HCT116 (cell line): ENCODE data around the gene EIF4G2. TPM values are rescaled to one million over a fixed set of nuclear protein-coding genes. Genes with fewer than 3 reads are reported as not detected.

ENCODE experiments used
- ATAC-seq: fragments of 200-7000 bp; cut with Tn5 transposase; 2 replicates; pipeline ENCODE4 v1.9.1; 2020; ENCODE audit warnings: mild to moderate bottlenecking, moderate library complexity
- BruUV-seq: library from RNA; stranded (reverse); fragments of 400-500 nt; replicated peaks from 2 replicates; lab custom pipeline; 2021; lab: Mats Ljungman, UMichigan
- CTCF ChIA-PET: fragments of 300-600 bp; sonication (Branson Sonifier 250); formaldehyde crosslinking; loops from one replicate; lab custom pipeline; 2021; ENCODE audit warnings: antibody characterized with exemption; lab: Charles Lee
- POLR2A ChIA-PET: fragments of 300-600, 350-600 bp; sonication (Branson Sonifier 250); formaldehyde crosslinking; loops from one replicate; lab custom pipeline; 2021; ENCODE audit warnings: antibody characterized with exemption; lab: Charles Lee
- RAD21 ChIA-PET, 2 experiments: fragments of 300-600 bp; sonication (Branson Sonifier 250); formaldehyde crosslinking; loops; one replicate each; lab custom pipeline; 2023; ENCODE audit warnings: low total read pairs in 2 of 2; ENCODE audit not compliant: uncharacterized antibody in 2 of 2, unreplicated experiment in 2 of 2, low non-redundant PET in 1 of 2; lab: Charles Lee
- DNase-seq: peaks from one replicate; pipeline ENCODE4 v3.0.0-alpha.2; 2010; ENCODE audit warnings: low read depth, low spot score
- H2AFZ ChIP-seq: fragments of 200-600 bp; shearing (Covaris generic), sonication (generic); 2 replicates; pipeline ENCODE4 v1.6.1; 2017; ENCODE audit warnings: low read depth, mixed run types, mixed read lengths, antibody characterized with exemption, low read length; ENCODE audit not compliant: poor library complexity, severe bottlenecking
- H3K27ac ChIP-seq: 2 replicates; pipeline ENCODE4 v1.5.1; 2012; ENCODE audit warnings: low read depth, low read length
- H3K27me3 ChIP-seq: fragments of 200-600 bp; sonication (generic); 2 replicates; pipeline ENCODE4 v1.6.1; 2016; ENCODE audit warnings: mixed run types, low read length, mixed read lengths; ENCODE audit not compliant: insufficient read depth
- H3K36me3 ChIP-seq, 2 experiments: fragments of 200-500 bp in 1 of 2; fragments of 200-600 bp in 1 of 2; sonication (Bioruptor generic) in 1 of 2; sonication (generic) in 1 of 2; 2 replicates each; pipeline versions ENCODE4 v1.5.1 to v1.6.1; 2014 to 2016; ENCODE audit warnings: low read length in 2 of 2, inconsistent platforms in 1 of 2, mixed read lengths in 1 of 2, mixed run types in 1 of 2; ENCODE audit not compliant: insufficient read depth in 2 of 2, control insufficient read depth in 1 of 2
- H3K4me1 ChIP-seq, 2 experiments: fragments of 200-600 bp in 1 of 2; sonication (generic) in 1 of 2; 2 replicates each; pipeline versions ENCODE4 v1.5.1 to v1.6.1; 2012 to 2017; ENCODE audit warnings: low read length in 2 of 2, inconsistent platforms in 1 of 2, mild to moderate bottlenecking in 1 of 2, mixed read lengths in 1 of 2, mixed run types in 1 of 2, moderate library complexity in 1 of 2; ENCODE audit not compliant: insufficient read depth in 2 of 2, control insufficient read depth in 1 of 2
- H3K4me2 ChIP-seq: fragments of 200-600 bp; sonication (generic); 2 replicates; pipeline ENCODE4 v1.6.1; 2017; ENCODE audit warnings: mixed run types, low read length, mixed read lengths
- H3K4me3 ChIP-seq, 2 experiments: fragments of 200-600 bp in 1 of 2; sonication (generic) in 1 of 2; replicated peaks in 1 of 2; 2 replicates each; pipeline ENCODE4 v1.5.1; 2011 to 2016; ENCODE audit warnings: low read length in 2 of 2, control low read depth in 1 of 2, low read depth in 1 of 2, mild to moderate bottlenecking in 1 of 2, mixed read lengths in 1 of 2, mixed run types in 1 of 2
- H3K79me2 ChIP-seq: fragments of 200-600 bp; sonication (generic); 2 replicates; pipeline ENCODE4 v1.6.1; 2017; ENCODE audit warnings: mild to moderate bottlenecking, mixed run types, low read length, moderate library complexity, mixed read lengths; ENCODE audit not compliant: insufficient read depth
- H3K9ac ChIP-seq: fragments of 200-600 bp; sonication (generic); 2 replicates; pipeline ENCODE4 v1.6.1; 2016; ENCODE audit warnings: low read length, mixed read lengths
- H3K9me2 ChIP-seq: fragments of 200-600 bp; sonication (generic), shearing (Covaris generic); 2 replicates; pipeline ENCODE4 v1.6.1; 2017; ENCODE audit warnings: mixed run types, mild to moderate bottlenecking, moderate library complexity; ENCODE audit not compliant: insufficient read depth
- H3K9me3 ChIP-seq, 2 experiments: fragments of 200-500 bp in 1 of 2; fragments of 200-600 bp in 1 of 2; sonication (Bioruptor generic) in 1 of 2; sonication (generic) in 1 of 2; 2 replicates each; pipeline ENCODE4 v1.6.1; 2014 to 2017; ENCODE audit warnings: low read length in 2 of 2, mixed read lengths in 2 of 2, inconsistent platforms in 1 of 2, low read depth in 1 of 2, mild to moderate bottlenecking in 1 of 2, mixed run types in 1 of 2, moderate library complexity in 1 of 2; ENCODE audit not compliant: control insufficient read depth in 1 of 2, insufficient read depth in 1 of 2
- H4K20me1 ChIP-seq: fragments of 200-600 bp; sonication (generic), shearing (Covaris generic); 2 replicates; pipeline ENCODE4 v1.6.1; 2017; ENCODE audit warnings: mixed run types, mild to moderate bottlenecking, moderate library complexity; ENCODE audit not compliant: insufficient read depth
- POLR2AphosphoS5 ChIP-seq: IDR thresholded peaks from 2 replicates; pipeline ENCODE4 v1.6.1; 2011; ENCODE audit warnings: mild to moderate bottlenecking, low read depth, low read length, moderate library complexity
- SP1 ChIP-seq: IDR thresholded peaks from 2 replicates; pipeline ENCODE4 v1.6.1; 2012; ENCODE audit warnings: low read depth
- TCF7L2 ChIP-seq: IDR thresholded peaks from 2 replicates; pipeline ENCODE4 v1.7.0; 2011; ENCODE audit warnings: borderline replicate concordance, inconsistent platforms; ENCODE audit not compliant: insufficient read depth, insufficient read length; ENCODE audit errors: extremely low read depth
- intact Hi-C: fragments of 100-400 bp; cut with micrococcal nuclease; formaldehyde crosslinking; loops from 2 replicates; pipeline ENCODE4 v1.10.0; 2022
- total RNA-seq: library from RNA; stranded (reverse); gene quantifications from one replicate; pipeline ENCODE4 v1.2.1, GENCODE V29; 2021; ENCODE audit not compliant: unreplicated experiment

Gene EIF4G2
- total RNA-seq, 1 experiment from 2014 or later, result 888 TPM

DNA sequence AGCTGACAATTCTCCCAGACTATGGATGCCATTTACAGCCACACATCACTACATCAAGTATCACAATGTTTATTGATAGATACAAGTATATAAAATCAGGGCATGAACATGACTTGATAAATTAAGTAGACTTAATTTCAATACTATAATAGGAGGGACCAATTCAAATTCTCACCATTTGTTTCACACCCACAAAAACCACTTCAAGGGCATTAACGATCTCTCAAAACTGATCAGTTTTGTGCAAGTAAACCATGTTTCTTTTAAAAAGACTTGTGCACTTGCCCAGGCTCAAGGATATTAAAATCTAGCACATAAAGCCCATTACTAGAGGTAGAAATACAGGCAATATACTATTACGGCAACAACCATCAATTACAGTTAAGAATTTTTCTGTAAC is 11.7 kb downstream of the EIF4G2 start:
- no TSS peak for BruUV-seq
- RAD21 ChIA-PET, result no interaction called here
- H3K36me3 ChIP-seq, result peaks cover 51 to 56% of the 10 kb centered on the region in 2 experiments

GRCh38 chr11:10796191-10796590 is 12.5 kb downstream of the EIF4G2 start:
- Histone ChIP-seq H3K79me2 (peaks cover 21% of the 10 kb centered on the region; the same call in 1 of the 2 replicates), H3K9me3 (no peaks in the 10 kb centered on the region), H3K4me3 (no peak overlapping the region), H4K20me1 (peaks cover 26% of the 10 kb centered on the region; the same call in 1 of the 2 replicates), H3K27ac (no peak overlapping the region), H3K36me3 (peaks cover 43 to 48% of the 10 kb centered on the region in 2 experiments), H3K4me2 (no peak overlapping the region), H3K4me1 (peaks cover 0 to 8% of the 10 kb centered on the region in 2 experiments; a peak in 3 of 4 replicates), H3K27me3 (no peaks in the 10 kb centered on the region), H2AFZ (no peak overlapping the region), H3K9me2 (no peaks in the 10 kb centered on the region), H3K9ac (no peak overlapping the region)
- TF ChIP-seq SP1 (no peak), POLR2AphosphoS5 (peak; percentile 48; the same call in 1 of the 2 replicates)
- no TSS peak for BruUV-seq
- RAD21 ChIA-PET, result no interaction called here
- CTCF ChIA-PET, result interaction anchor here (1.6 kb wide), 1 partner anchor 138 kb away, joined by 5 read pairs; no protein-coding TSS in a partner anchor
- POLR2A ChIA-PET, result interaction anchor here (1.6 to 2.4 kb wide), 2 partner anchors 8 to 13 kb away, joined by 4 to 16 read pairs; partner anchors contain the start of gene EIF4G2
- no peak for DNase-seq
- no peak for ATAC-seq
- intact Hi-C loops, result no loop called here

More for the DNA sequence above, 11.7 kb downstream of the EIF4G2 start:
- intact Hi-C loops, result no loop called here
- Histone ChIP-seq H3K27ac (no peak overlapping the region), H3K9ac (no peak overlapping the region), H3K4me2 (no peak overlapping the region), H3K4me1 (peaks cover 0 to 8% of the 10 kb centered on the region in 2 experiments; a peak in 3 of 4 replicates), H3K27me3 (no peaks in the 10 kb centered on the region), H3K9me3 (no peaks in the 10 kb centered on the region), H3K4me3 (no peak overlapping the region), H3K9me2 (no peaks in the 10 kb centered on the region), H2AFZ (no peak overlapping the region), H4K20me1 (peaks cover 26% of the 10 kb centered on the region; the same call in 1 of the 2 replicates)
- ATAC-seq (no peak), DNase-seq (no peak)
- ChIA-PET CTCF (no interaction called here), POLR2A (interaction anchor here (1.6 to 2.4 kb wide), 2 partner anchors 7 to 12 kb away, joined by 4 to 16 read pairs; partner anchors contain the start of gene EIF4G2)
- no peak for TF ChIP-seq TCF7L2
- TF ChIP-seq, all 23 proteins: peak for 0
- peaks cover 29% of the 10 kb centered on the region for H3K79me2 ChIP-seq
